Fibroblast of the conjunctiva (primary cell): ENCODE data around the gene PBX1.
"Not testable (repeated sequence)": the region's sequence is repeated elsewhere in the genome, so short reads cannot be mapped to it uniquely, and the experiment has no call there.

Experiments used
- DNase-seq: peaks from one replicate; pipeline ENCODE4 v3.0.0-alpha.2; 2010; ENCODE audit warnings: low read depth

The PBX1 gene

DNA sequence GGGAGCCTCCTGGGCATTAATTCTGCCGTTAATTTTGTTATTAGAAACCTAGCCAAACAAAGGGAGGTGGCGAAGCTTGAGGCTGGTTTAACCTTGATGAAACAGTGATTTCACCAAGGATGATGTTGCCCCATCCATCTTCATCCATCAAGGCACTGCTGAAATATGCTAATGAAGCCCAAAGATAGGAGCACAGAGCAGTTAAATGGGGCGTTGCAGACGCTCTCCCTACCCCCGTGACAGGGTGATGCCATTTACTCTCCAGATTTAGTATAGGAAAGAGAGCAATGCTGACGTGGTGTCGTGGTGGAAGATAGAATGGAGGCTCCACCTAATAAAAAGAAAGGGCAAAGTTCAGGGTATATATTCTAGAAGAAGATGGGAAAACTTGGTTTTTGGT lies 84.0 kb downstream of the PBX1 start:
- DNase-seq = no peak

DNA sequence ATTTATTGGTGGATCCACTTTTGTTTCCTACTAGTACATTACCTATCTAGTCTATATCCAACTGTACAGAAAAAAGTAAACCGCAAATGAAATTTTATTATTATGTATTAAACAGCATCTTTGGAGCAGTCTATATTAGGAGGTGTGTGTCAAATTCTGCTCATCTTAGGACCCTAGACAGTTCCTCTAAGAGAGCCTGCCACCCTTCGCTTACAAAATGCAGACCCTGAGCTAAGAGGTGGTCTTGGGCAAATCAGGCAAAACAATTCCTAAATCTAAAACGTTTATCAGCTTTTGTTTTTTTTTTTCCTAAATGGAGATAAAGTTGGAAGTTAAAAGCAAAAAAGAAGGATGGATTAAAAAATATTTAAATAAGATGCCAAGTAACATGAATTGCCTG lies 85.3 kb downstream of the PBX1 start:
- DNase-seq = no peak

DNA sequence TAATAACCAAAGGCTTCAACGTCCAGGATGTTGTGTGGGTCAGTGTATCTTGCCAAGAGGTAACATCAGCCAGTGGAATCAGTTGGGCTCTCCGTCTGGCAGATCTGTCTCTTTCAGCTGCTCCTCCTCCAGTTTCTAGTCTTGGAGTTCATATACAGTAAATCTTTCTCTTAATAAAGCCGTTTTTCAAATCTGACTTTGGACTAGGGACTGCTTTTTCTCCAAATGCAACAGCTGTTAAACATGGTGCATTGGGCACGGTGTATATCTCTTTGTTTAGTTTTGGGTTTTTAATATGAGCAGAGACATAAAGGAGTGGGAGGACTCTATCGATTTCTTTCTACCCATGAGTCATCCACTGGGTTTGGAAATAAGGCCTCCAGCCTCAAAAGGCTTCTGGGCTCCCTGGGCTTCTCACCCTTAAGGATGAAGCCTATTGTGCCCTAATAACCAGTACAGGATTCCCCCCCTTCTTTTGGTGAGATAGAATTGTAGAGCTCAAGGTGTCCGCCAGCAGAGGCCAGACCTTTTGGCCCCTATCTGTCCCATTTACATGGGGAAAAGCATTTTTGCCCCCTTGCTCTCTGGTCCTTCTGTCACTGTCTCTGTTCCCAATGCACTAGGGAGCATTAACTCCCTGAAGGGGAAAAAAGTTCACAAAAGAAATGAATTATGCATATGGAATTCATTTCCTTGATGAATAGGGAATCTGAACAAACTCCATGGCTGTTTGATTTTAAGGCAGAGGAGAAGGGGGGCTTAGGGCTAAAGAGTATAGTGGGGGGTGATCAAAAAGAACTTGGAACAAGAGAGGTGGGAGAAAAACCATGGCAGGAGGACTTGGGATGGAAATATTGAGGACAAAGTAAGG lies 86.0 kb downstream of the PBX1 start:
- DNase-seq = peak; percentile 53

DNA sequence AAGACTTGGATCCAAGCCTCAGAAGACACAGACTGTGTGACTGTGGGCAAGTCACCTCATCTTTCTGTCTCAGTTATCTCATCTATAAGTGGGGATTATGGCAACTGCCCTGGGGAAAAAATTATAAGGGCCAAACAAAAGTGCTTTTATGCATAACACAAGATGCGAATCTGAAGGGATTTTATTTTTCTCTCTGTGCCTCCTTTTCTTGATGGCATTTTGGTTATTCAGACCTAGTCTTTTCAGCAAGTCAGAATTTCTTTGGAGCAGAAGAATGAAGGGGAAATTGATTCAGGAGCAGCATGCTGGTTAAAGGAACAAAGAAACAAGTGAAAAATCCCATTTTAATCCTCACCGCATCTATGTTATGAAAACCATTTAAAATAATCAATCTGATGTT lies 86.9 kb downstream of the PBX1 start:
- DNase-seq = no peak

DNA sequence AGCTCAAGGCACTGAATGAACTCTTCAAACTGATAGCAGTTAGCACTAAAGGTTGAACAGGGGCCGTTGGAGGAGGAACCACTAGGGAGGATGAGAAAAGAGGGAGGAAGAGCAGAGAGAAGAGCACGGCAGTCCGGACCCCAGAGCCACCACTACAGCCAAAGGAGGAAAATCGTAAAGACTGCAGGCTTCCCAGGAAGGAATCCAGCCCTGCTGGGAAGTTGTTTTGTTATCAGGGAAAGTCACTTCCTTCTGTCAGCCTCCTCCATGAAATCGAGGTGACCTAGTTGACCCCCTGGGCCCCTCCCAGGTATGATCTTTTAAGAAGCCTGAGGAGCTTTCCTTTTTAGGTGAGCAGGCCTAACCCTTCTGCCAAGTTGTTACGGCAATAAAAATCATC lies 88.2 kb downstream of the PBX1 start:
- DNase-seq = no peak

DNA sequence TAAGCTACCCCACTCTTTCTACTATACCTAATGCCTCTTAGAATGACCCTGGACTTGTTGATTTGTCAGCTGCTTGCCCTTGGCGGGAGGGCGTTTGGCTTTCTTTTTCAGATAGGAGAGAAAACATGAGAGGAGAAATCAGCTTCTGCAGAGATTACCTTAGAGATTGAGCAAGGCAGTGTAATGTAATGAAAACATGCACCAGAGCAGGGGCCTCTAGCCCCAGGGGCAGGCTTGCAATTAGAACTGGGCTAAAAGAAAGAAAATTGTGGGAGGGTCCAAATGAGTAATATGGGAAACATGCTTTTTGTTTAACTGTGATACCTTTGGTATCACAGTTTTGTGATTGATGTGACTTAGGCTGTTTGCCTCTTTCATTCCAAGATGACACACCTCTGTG lies 89.7 kb downstream of the PBX1 start:
- no peak for DNase-seq

DNA sequence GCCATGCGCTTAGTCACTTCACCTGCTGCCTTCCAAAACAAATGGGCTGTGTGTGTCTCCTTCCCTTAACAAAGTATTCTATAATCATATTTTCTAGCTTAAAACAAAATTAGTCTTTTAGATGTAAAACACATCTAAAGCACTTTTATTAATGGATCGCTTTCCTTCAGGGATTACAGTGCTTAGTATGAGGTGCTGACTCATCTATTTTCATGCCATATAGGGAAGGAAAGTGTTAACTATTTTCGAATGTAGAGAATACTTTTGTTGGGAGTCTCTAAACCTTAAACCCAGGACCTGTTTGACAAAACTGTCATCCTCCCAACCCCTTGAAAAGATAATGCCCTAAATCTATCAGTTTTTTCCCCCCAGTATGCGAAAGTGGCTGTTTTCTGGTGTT lies 90.2 kb downstream of the PBX1 start:
- DNase-seq = no peak

DNA sequence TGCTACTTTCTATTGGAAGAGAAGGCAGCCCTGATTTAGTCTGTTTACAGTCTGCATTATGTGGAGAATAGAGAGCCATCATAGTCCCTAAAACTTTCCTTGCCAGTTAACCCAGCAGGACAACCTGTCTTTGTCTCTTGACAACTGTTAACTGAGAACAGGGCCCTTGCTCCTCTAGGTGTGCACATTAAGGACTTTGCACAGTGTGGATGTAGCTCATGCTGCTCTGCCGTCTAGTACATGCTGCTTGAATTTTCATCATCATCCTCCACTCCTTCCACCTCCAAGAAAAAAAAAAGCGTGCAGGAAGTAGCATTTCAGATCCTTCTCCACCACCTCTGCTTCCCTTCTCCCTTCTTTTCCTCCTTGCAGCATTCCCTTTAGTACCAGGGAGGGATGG lies 91.5 kb downstream of the PBX1 start:
- DNase-seq = no peak

DNA sequence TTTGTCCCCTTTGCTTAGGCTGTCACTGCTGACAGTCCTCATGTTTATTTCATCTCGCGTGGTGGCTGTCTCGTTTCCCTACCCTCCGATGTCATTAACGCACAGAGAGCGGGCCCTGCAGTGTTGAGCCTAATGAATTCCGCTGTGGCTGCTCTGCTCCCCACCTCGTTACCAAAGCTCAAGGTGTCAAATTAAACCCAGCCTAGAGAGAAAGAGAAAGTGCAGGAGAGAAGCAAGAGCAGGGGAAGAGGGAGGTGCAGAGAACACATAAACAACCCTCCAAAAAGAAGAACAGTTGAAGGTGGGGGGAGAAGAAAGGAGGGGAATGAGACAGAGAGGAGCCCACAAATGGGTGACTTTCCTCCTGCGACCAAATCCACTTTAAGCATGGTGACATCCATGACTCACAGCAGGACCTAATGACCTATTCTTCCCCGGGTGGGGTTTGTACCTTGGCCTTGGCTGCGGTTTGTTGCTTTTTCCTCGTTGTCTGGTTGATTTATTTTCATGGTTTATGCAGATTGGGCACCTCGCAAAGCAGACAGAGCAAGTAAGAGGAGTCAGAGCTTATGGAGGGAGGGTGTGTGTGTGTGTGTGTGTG lies 92.5 kb downstream of the PBX1 start:
- no peak for DNase-seq

DNA sequence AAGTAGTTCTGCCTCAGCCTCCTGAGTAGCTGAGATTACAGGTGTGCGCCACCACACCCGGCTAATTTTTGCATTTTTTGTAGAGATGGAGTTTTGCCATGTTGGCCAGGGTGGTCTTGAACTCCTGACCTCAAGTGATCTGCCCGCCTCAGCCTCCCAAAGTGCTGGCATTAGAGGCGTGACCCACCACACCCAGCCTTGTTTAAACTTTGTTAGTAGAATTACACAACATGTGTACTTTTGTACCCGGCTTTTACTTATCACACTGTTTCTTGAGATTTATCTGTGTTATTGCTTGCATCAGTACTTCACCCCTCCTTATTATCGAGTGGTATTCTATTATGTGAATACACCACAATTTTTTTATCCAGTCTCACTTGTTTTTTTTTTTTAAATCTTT lies 94.0 kb downstream of the PBX1 start:
- DNase-seq = not testable (repeated sequence)

DNA sequence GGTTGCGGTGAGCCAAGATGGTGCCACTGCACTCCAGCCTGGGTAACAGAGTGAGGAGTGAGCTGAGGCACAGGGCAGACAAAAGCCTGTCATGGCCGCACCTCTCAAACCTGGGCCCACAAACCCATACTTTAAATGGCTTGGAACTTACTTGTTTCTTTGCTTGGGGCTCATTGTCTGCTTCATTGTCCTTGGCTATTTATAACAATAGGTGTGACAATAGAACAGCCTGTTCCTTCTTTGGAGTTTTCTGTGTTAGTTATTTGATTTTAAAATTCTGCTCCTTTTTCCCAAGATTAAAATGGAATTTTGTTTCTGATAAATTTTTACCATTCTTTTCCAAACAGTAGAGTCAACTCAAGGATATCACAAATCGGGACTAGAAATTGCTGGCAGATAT lies 94.7 kb downstream of the PBX1 start:
- no peak for DNase-seq

DNA sequence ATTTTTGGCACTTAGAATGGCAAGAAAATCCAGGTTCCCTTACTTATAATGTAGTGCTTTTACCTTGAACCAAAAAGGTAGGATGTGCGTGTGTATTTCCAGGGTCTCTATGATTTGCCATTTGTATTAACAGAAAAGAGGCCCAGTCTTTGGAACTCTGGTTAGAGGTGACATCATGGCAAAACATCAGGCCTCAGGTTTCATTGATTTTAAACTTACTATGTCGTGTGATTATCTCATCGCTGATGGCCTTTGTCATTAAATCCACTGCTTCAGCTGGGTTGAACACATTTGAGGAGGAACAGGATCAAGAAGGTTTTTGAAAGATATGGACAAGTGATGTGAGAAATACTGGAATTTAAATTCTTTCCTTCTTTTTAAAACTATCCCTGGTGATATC lies 95.2 kb downstream of the PBX1 start:
- no peak for DNase-seq

DNA sequence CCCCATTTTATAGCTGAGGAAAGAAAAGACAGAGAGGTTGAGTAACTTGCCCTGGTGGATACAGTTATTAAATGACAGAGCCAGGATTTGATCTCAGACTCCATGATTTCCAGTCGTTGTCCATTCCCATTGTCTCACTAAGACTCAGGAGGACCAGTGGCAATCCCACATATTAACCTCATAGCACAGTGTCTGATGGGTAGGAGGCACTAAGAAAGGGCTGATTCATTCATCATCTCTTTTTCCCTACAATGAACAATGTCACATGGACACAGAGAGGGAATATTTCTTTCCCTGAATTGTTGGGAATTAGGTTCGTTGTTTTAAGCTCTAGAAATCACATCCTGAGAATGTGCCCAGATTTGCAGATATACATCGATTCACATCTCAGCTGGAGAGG lies 99.9 kb downstream of the PBX1 start:
- DNase-seq = no peak

DNA sequence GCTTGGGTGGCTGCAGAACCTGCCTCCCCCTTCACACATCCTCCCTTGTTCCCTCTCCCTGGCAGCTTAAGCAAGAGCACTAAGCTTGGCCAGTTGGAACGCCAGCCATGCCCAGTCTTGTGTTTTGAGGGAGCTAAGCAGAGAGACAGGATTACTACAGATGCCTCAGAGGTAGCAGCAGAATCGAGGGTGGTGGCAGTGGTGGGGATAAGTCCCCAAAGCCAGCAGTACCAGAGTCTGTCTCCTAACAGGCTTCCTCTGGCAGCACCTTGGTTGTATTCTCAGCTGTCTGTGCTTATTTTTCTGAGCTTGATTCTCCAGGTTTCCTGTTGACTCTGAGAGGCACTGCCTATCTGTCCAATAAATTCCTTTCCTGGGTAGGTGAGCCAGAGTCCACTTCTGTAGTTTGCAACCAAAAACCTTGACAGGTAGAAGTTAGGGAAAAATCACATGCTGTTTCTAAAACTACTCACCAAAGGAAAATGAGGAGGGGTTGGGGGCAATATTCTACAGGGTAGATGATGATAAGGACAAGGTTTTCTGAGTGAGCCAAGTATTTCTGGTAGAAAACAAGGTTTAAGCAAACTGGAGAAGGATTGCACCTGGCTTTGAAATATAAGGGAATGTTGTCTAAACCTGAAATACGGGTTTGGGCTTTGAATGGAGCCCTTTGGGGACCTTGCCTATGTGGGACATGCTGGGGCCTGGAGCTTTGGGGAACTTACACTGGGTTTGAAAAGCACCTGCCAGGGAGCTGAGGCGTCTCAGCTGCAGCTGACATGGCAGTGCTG lies 100.8 kb downstream of the PBX1 start:
- no peak for DNase-seq

DNA sequence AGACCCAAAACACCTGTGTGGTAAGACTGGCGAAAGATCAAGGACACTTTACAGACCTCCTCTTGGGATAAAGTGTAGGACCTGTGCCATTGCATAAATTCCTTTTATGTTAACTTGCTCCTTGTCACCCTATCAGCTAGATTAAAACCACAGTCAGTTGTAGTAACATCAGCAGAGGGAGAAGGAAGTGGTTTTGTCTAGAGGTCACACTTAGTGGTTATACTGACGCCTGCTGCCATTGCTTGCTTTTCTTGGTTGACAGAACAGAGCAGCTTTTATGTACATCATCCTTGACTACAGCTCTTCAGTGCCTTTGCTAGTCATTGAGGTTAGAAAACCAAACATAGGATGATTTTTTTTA lies 101.4 kb downstream of the PBX1 start:
- DNase-seq = no peak

DNA sequence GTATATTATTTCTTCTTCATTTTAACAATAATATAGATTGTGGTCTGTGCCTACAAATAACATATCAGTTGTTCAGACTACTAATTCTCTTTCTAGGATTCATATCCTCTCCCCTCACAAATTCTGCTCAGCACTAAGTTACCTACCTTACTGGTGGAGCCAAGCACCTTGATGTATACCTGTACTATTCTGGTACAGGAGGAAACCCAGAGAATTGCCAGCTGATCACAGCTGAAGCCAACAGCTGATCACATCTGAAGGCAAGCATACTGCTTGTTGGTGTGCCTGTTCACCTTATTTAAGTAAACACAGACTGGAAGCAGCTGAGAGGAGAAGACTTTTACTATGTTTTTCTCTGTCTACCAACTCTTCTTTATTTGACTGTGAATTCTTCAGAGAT lies 101.8 kb downstream of the PBX1 start:
- no peak for DNase-seq

DNA sequence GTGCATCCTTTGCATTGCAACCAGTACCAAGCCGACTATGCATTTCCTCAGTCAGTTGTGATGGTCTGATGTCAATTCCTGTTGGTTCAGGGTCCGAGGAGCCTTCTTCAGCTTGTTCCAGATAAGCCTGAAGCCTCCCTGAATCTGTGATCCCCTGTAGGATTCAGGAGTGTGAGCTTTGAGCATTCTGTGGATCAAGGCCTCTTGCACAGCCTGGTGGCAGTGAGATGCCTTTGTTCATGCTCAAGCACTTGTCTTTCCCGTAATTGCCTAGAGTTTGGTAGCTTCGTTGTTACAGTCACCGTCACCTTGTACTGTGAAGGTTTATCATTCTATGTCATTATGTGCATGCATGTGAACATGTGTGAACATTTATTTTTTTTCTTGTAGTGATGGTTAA lies 103.5 kb downstream of the PBX1 start:
- DNase-seq = no peak

DNA sequence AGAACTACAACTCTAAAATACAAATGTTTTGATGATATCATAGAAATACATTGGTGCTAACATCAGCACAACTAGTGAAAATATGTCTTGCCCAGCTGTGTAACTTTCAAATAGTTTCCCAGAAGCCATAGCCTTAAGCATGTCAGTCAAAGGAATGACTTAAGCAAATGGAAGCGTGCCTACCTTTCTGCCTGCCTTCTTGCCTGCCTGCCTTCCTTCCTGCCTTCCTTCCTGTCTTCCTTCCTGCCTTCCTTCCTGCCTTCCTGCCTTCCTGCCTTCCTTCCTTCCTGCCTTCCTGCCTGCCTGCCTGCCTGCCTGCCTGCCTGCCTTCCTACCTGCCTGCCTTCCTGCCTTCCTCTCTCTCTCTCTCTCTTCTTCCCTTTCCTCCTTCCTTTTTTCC lies 104.0 kb downstream of the PBX1 start:
- DNase-seq = no peak

DNA sequence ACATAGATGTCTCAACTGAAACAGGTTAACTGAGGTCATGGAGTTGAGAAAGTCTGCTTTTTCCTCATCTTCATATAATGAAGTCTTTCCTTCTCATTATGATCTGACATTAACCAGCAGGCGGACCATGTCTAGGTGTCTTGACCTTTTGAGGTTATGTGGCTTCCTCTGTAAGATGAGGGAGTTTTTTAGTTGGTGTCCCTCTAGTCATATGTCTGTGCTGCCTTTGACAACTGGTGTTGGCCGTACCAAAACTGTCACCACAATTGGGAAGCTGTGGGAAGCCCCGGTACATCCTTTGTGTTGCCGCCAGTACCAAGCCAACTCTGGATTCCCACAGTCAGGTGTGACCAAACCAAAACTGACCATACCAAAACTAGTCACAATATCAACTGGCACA lies 105.1 kb downstream of the PBX1 start:
- no peak for DNase-seq

DNA sequence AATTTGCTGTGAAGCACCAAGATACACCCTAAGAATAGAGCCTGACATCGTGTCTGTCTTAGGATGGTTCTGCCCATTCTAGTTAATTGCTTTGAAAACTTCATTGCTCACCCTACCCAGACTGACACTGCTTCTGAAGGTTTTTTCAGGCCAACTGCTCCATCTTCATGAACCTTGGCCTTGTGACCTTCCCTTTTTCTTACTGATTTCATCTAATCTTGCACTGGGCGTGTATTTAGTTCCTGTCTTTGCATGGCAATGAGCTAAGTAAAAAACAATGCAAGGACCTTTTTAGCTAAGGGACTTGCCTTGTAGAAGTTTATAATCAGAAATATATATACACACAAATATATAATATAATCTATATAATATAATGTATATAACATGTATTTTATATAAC lies 108.0 kb downstream of the PBX1 start:
- DNase-seq = no peak

DNA sequence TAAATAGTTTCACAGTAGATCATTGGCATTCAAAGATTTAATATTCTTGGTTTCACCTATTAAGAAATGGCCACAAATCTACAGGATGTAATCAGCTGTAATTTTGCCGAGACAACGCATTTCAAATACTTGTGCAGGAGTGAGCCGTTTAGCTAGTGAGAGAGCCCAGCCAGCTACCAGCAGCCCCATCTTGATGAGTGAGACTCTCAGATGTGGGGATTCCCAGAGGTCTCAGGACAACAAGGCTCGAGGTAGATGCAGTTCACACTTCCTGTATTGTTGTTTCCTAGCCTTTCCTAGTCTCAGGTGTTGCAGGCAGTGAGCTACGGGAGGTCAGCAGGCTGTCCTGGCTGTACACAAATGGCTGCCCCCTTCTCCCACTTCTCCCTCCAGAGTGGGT lies 108.6 kb downstream of the PBX1 start:
- no peak for DNase-seq

DNA sequence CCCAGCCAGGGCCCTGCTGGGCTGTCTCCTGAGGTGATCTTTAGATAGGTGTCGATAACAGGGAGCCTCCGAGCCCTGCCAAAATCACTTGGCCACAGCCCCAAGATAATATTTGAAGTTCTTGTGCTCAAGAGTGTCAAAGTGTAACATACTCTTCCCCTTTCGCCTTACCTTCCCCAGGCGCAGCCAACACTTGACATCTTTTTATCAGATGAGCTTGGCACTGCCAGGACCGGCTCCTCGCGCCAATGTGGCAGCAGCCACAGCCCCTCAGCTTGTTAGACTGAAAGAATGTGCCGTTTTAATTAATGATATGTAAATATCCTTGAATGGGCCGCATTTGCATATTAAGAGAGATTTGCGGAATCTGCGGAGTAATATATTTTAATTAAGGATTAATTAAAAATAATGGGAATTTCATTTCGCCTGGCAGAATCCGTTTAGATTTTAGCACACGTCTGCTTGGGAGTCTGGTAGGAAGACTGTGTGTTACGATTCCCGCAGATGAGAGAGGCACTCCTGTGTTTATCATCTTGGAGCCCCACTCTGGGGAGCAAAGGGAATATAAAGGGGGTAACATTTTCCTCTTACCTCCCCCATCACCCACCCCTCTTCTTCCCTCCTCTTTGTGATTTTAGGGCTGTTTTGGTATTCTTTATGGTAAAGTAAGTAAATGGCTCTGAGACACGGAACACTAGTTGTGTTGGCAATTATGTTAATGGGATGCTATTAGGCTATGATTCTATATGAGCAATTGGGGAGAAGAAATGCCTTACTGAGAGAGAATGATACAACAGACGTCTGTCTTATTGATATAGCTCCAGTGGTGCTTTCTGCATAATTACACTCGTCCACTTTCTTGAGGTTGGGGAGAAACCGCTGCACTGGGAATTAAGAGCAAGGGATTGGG lies 109.8 kb downstream of the PBX1 start:
- no peak for DNase-seq
